Activated gamma-delta T cell treated with anti-CD3 and anti-CD28 coated beads, Interleukin-2, amount 50 U/mL, for 16 hours (primary cell): ENCODE results near the gene HACD4.
"Not testable (repeated sequence)": the region's sequence is repeated elsewhere in the genome, so short reads cannot be mapped to it uniquely, and the experiment has no call there.

ENCODE experiments used
- DNase-seq: peaks from one replicate; pipeline ENCODE4 v3.0.0-alpha.2; 2020; ENCODE audit warnings: low read depth

The HACD4 gene

DNA sequence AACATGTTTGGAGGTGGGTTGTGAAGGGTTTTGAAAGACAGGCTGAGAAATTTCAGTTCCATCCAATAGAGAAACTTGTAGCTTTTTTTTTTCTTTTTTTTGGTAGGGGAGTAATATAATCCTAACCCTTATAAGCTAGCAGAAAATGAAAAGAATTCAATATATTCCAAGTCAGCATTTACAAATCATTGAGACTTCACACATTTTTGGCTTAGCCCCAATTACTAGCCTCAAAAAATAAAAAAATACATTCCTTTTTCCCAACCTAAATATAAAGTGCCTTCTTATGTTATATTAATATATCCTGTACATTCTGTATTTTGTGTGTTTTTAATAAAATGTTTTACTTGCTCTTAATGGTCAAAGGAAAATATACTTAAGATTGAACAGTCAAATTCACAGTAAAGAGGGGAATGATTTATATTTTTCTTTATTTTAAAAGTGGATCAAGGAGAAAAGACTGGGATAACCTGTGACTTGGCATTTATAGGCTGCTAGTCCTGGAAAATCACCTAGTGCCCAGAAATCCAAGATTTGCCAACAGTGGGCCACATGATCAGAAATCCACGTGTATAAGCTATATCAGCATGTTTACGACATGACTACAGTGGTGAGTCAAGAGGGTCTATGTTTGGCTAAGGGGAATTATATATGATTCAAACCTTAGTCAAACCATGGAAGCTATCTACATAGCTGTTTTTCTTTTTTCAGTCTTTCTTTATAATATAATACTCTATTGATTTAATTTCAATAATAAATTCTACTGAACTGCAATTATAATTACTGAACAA, 14.5 kb downstream of the HACD4 start:
- DNase-seq, result no peak

- no peak for DNase-seq
Observed at GRCh38 chr9:21015995-21016394, 15.4 kb downstream of the HACD4 start.

DNA sequence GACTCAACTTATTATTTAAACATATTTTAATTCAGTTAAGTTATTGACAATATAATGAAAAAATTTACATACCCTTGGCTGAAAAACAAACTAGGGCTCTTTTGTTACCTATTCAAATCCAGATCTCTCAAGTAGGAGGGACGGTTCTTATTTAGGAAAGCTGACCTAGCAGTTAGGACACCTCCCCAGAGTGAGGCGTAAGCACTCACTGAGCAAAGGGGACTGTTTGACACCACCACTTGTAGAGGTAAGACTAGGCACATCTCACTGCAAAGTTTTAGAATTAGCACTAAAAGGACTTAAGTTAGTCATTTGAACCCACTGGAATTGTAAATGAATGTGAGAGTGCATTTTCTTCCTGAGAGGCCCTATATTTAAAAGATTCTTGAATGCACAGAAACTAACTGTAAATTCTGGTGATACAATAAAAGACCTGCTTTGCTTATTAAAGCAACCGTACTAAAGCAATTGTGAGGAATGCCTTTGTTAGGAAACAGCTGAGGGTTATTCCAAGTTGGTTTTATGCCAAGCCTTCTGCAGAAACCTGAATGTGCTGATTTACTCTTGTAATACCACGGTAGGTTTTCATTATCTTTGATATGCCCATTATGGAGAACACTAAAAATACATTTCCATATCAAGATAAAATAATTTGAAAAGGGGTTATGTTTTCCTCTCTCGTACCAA, 16.2 kb downstream of the HACD4 start:
- DNase-seq, result no peak

- no peak for DNase-seq
Observed at GRCh38 chr9:21002040-21002439, 29.4 kb downstream of the HACD4 start.

DNA sequence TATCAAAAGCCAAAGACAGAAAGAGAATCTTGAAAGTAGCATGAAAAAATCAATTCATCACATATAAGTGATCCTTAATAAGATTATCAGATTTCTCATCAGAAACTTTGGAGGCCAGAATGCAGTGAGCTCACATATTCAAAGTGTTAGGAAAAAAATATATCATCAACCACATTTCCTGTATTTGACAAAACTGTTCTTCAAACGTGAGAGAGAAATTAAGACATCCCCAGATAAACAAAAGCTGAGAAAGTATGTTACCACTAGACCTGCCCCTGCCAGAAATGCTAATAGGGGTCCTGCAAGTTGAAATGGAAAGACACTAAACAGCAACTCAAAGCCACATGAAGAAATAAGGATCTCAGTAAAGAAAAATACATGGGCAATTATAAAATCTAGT, 29.9 kb downstream of the HACD4 start:
- no peak for DNase-seq

GRCh38 chr9:20997503-20998076, 33.9 kb downstream of the HACD4 start:
- DNase-seq, result no peak

DNA sequence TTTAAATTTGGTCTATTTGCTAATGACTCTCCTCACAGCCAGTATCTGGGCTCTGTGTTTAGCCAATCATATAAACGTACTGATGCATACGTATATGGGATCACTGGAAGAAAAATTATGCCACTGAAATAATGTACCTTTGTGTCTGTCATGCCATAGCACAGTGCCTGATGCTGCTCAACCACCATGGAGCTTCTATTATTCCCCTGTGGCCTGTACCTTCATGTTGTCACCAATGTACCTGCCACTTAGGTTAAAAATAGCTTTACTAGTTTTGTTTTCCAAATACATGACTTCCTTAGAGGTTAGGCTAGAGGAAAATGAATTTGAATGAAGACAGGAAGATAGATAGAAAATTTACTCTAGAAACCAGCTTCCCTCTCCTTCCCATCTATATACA, 34.6 kb downstream of the HACD4 start:
- DNase-seq, result no peak

DNA sequence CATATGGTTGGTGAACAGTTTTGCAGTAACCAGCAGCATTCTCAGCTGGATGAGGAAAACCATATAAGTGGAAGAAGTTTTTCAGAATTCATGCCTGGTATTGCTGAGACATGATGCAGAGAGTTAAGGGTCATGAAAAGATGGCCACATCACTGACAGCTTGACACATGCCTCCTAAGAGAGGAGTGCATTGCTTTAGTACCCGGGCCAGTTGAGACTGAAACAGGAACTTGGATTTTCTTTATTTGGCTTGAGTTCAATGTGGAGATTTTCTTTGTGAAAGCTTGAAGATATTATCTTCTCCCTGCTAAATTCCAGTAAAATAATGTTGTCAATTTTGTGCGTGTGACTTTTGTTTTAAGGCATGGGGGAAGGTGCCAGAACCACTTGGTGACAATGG, 35.8 kb downstream of the HACD4 start:
- no peak for DNase-seq

GRCh38 chr9:20994486-20994885, 37.0 kb downstream of the HACD4 start:
- DNase-seq, result no peak

DNA sequence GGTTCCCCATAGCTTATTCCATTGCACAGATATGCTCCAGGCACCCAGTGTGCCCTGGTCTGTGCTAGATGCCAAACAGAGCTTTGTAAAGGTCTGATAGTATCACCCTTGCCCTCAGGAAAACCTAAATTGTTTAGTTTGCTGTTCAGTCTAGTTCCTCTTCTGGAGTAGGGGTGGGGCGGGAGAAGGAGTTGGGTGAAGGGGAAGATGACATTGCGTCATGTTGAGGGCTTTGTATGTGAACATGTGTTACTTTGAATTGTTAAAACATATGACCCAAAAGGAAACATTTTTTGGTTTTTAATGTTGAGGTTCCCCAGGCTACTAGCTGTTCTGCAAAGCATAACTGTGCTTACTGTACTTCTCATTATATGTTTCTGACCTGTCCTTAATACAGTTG, 40.6 kb downstream of the HACD4 start:
- no peak for DNase-seq

DNA sequence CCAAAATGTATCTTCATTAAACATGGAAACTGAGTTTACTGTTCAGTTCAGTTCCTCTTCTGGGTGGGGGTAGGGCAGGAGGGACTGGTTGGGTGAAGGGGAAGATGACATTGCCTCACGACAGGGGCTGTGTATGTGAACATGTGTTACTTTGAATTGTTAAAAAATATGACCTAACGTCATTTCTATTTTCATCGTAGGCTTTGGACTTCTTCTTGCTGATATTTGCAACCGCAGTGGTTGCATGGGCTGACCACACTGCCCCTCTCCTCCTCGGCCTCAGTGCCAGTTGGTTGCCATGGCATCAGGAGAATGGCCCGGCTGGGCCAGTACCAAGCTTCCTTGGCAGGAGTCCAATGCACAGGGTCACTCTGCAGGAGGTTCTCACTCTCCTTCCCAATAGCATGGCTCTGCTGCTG, 41.5 kb downstream of the HACD4 start:
- no peak for DNase-seq

- DNase-seq, result no peak
Observed at GRCh38 chr9:20988671-20989315, 42.6 kb downstream of the HACD4 start.

GRCh38 chr9:20988061-20988460, 43.4 kb downstream of the HACD4 start:
- no peak for DNase-seq

DNA sequence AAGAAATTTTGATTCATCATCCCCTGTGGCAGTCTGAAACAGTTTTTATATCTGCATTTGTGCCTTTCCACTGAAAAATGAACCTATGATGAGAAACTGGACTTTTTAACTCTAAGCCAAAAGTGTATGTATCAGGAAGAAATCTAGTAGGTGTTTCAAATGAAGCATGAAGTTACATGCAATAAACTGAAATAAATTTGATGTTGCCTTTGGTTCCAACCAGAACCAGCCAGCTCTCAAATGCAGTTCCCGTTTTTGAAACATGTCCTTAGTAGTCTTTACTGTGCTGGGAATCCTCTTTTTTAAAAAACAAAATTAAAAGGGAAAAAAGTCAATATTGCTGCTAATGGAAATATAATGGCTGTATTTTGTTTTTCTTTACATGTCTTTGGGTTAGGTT, 43.9 kb downstream of the HACD4 start:
- no peak for DNase-seq

DNA sequence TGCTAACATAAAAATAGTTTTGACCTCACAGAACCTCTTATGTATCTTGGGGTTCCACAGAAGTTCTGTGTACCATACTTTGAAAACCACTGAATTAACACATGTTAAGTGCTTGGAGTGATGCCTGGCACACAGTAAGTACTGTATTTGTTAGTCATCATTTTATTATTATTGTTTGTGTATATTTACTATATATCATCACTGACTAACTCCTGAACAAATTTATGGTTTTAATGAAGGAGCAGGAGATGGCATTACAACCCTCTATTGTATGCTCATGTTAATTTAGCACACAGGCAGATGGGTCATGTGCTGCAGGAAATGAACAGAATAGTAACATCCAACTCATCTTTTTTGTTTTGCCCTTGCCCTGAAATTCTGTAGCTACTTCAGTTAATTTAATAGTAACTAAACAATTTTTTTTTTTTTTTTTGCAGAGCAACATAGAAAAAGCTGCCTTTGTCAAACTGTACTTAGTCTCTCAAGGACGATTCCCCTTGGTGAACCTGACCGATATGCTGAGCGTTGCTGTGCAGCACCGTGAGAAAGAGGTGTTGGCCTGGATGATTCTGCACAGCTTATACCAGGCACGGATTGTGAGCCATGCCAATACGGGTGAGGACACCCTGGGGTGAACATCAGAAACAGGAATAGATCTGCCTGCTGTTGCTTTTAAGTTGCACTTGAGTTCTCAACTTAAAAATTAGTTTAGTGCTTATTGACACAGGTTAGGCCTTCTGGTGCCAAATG, 45.4 kb downstream of the HACD4 start:
- DNase-seq, result no peak

DNA sequence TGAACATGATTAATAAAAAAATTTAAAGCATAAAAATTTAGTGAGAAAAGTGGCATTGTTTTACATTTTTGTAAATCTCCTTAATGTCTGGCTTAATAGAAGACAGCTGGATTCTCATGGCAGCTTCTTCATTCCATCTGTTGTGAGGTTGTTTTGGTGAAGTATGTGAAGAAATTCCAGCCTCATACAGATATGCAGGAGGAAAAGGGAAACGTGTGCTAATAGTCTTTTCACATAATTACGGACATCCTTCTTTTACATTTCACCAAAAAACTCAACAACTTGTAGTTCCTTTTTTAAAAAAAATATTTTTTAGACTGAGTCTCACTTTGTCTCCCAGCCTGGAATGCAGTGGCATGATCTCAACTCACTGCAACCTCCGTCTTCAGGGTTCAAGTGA, 46.9 kb downstream of the HACD4 start:
- DNase-seq, result no peak

GRCh38 chr9:20981486-20981885, 50.0 kb downstream of the HACD4 start:
- DNase-seq, result no peak

- DNase-seq, result no peak
Observed at GRCh38 chr9:20980832-20981455, 50.5 kb downstream of the HACD4 start.

GRCh38 chr9:20978249-20978648, 53.2 kb downstream of the HACD4 start:
- DNase-seq, result no peak

DNA sequence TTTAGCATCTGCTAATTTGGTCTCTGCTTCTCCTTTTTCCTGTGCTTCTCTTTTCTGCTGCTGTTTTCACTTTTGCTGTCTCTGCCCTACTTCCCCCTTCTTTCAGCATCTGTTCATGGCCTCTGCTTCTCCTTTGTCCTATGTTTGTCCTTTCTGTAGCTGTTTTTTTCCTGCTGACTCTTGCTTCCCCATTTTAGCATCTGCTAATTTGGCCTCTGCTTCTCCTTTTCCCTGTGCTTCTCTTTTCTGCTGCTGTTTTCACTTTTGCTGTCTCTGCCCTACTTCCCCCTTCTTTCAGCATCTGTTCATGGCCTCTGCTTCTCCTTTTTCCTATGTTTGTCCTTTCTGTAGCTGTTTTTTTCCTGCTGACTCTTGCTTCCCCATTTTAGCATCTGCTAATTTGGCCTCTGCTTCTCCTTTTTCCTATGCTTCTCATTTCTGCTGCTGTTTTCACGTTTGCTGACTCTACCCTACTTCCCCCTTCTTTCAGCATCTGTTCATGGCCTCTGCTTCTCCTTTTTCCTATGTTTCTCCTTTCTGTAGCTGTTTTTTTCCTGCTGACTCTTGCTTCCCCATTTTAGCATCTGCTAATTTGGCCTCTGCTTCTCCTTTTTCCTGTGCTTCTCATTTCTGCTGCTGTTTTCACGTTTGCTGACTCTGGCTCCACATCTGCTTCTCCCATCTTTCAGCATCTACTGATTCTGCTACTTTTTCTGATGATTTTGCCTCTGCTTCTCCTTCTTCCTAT, 57.1 kb downstream of the HACD4 start:
- not testable (repeated sequence) for DNase-seq
